Omental fat pad (tissue), 4 donors: ENCODE data around the gene PDCD1LG2. TPM values are rescaled to one million over a fixed set of nuclear protein-coding genes. Genes with fewer than 3 reads are reported as not detected.

ENCODE experiments used
- ATAC-seq: fragments of 150-250 bp; one replicate; pipeline ENCODE4 v1.9.1; 2016; ENCODE audit warnings: mild to moderate bottlenecking, moderate library complexity; ENCODE audit not compliant: low FRiP score
- DNase-seq: peaks from one replicate; pipeline ENCODE4 v3.0.0-alpha.2; 2019; ENCODE audit warnings: low spot score
- CTCF ChIP-seq, 3 donors: fragments of 450-650 bp; IDR thresholded peaks; one replicate each; pipeline ENCODE4 v1.5.1; 2016 to 2017; ENCODE audit warnings: antibody characterized with exemption in 3 of 3, mild to moderate bottlenecking in 3 of 3, moderate library complexity in 2 of 3
- total RNA-seq, 4 donors: library from RNA; depleted of rRNA; stranded (reverse); fragments of >200 nt; gene quantifications; one replicate each; pipeline ENCODE4 v1.1.0, GENCODE V29; 2016

PDCD1LG2 gene
- total RNA-seq, 4 donors from 2014 or later = 3.5 to 10.7 (median 3.8) TPM

- DNase-seq (no peak), ATAC-seq (no peak)
- no peak for TF ChIP-seq CTCF (IDR thresholded peaks at IDR 0.05)
These were observed 59.6 kb downstream of the PDCD1LG2 start for GRCh38 chr9:5569891-5570290.

- DNase-seq = no peak
These were observed 61.4 kb downstream of the PDCD1LG2 start for GRCh38 chr9:5571629-5572232.

GRCh38 chr9:5574097-5574496, 63.8 kb downstream of the PDCD1LG2 start:
- no peak for TF ChIP-seq CTCF (IDR thresholded peaks at IDR 0.05)
- no peak for ATAC-seq
- DNase-seq = no peak

More at GRCh38 chr9:5571629-5572232, 61.4 kb downstream of the PDCD1LG2 start:
- peak; percentile 28 for ATAC-seq
- no peak for TF ChIP-seq CTCF (IDR thresholded peaks at IDR 0.05)

DNA sequence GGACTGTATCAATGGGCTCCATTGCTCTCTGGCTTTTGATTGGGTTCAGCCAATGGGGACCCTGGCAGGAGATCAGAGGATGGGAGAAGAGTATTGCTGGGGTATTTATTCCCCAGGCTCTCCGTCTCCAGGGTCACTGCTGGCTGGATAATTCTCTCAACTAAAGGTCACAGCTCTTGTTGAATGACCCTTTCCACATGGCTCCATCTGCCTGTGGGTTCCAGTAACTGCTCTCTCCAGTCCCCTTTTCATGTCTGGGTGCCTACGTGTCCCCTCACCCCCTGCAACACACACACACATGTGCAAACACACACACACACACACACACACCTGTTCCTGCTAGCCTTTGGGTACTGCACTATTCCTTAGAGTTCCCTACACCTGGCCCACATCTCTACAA, 64.7 kb downstream of the PDCD1LG2 start:
- DNase-seq = no peak
- no peak for TF ChIP-seq CTCF (IDR thresholded peaks at IDR 0.05)
- ATAC-seq = no peak

DNA sequence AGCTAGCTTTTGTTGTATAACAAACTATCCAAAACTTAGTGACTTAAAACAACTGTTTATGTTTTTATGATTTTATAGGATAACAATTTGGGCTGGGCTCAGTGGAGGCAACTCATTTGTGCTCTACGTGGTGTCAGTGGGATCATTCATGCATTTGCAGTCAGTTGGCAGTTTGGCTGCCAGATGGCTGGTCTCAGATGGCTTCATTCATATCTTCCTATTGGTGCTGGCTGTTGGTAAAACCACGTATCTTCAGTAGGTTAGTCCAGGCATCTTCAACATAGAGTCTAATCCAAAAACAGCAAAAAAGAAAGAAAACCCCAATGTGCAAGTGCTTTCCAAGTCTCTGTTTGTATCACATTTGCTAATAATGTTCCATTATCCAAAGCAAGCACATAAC, 66.9 kb downstream of the PDCD1LG2 start:
- TF ChIP-seq CTCF (IDR thresholded peaks at IDR 0.05) = no peak
- ATAC-seq (no peak), DNase-seq (no peak)

DNA sequence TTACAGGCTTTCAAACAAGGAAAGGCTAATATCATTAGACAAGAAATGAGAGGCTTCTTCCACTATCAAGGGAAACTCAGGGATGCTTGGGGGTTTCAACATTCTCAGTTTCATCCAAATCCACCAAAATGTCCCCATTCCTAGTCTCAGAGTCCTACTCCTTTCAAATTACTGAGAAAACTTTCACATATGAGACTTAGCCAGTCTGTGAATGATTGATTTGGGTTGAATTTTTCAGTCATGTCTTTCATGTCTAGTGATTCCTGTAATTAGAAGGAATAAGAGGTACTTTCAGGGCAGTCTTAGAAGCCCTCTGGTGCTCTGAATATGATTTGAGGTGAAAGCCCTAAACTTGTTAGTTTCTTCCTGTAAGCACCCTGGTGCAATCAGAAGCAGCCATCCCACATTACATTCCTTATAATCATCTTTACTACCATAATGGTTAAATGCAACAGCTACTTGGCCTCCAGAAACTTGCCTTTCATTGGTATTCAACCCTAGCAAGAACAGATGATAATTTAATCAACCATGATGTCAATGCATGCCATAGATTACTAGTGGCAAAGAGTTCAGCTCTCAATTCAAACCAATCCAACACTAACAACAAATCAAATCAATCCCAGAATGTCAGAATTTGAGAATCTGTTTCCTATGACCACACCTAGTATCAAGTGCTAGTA, 67.8 kb downstream of the PDCD1LG2 start:
- no peak for TF ChIP-seq CTCF (IDR thresholded peaks at IDR 0.05)
- ATAC-seq (no peak), DNase-seq (no peak)

GRCh38 chr9:5578698-5579085, 68.4 kb downstream of the PDCD1LG2 start:
- TF ChIP-seq CTCF (IDR thresholded peaks at IDR 0.05) = no peak
- ATAC-seq = no peak

More at GRCh38 chr9:5578698-5579085, 68.4 kb downstream of the PDCD1LG2 start:
- DNase-seq = no peak
